CD4-positive, alpha-beta T cell treated with Interleukin-6 for 4 hours (primary cell): ENCODE data around the gene SCMH1.

Source experiments
- DNase-seq: peaks from one replicate; pipeline ENCODE4 v3.0.0-alpha.2; 2020; ENCODE audit warnings: mixed read lengths

SCMH1 gene

DNA sequence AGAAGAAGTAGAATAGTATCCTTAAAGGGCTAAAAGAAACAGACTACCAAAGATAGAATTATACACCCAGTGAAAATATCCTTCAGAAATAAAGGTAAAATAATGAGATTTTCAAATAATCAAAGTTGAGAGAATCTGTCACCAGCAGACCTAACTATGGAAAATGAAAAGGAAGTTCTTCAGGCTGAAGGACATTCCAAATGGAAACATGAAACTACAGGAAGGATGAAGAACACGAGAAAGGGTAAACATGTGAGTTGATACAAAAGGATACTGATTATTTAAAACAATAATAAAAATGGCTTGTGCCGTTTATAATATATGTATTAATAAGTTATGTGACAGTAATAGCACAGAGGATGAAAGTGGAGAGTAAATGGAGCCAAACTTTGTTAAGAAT lies 163.5 kb downstream of the SCMH1 start:
- no peak for DNase-seq

DNA sequence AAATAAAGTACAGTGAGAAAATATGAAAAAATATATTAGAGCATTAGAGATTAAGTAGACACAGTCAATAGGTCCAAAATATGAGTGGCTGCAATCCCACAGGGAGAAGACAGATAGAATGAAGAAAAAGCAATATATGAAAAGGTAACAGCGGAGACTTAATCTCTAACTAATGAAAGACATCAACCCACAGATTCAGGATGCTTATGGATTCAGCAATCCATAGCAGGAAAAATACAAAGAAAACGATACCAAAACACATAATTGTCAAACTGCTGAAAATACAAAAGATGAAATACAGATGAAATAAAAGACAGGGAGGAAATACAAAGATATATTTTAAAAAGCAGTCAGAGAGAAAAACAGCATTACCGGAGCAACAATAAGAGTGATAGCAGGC lies 163.9 kb downstream of the SCMH1 start:
- no peak for DNase-seq

DNA sequence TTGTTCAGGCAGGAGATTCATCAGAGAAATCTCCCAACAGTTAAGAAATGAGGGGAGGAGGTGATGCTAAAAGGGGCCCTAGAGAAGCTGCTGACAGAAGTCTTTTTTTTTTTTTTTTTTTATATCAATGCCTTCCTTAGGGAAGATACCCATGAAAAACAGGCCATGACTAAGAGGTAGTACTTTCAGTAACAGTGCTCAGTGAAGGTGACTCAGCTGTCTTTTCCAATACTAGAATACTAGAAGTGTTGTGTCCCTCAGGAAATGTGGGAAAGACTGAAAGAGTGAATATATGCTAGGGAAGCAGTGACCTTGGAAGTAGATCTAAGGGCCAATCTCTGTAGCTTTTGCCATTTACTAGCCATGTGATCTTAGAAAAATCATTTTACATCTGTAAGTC lies 168.1 kb downstream of the SCMH1 start:
- no peak for DNase-seq

DNA sequence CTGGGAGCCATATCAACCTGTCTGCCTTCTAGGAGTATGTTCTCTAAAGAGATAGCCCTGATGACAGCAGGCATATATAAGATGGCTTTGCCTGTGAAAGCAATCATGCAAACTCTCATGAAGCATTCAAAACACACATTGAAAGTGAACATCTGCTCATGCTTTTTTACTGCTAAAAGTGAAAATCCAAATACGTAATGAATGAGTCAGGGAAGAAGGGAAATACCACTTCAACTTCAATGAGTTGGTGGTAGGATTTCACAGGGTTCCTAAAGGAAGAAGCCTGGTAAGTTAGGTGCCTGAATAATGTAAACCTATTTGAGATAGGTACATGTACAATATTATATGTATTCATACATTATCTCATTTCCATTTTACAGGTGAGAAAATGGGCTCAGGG lies 170.1 kb downstream of the SCMH1 start:
- DNase-seq = no peak

DNA sequence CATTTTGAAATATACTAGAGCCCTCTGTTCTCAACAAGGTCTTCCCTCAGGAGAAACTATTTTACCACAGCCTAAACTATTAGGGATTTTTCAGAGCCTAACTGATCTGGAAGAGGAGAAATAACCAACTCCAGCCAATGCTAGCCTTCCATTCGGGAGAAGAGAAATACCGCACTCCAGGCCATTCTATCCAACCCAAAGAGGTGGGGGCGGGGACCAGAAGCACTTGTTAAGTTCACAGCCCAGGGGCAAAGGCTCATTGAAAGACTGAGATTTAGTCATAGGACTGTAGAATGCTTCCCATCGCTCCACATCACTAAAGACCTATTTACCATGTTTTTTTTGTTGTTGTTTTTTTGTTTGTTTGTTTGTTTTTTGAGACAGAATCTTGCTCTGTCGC lies 185.2 kb downstream of the SCMH1 start:
- no peak for DNase-seq

DNA sequence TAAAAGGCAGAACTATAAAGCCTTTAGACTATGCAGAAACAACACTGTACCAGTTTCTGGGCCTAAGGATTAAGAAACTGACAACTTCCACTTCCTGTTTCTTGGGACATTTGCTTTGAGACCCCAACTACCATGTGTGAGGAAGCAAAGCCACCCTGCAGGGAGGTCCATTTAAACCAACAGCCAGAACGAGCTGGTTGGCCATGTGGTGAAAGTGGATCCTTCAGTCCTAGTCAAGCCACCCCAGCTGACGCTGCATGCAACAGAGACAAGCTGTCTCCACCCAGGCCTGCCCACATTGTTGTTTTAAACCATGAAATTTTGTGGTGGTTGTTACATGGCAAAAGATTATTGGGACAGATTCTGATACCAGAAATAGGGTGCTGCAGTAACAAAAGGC lies 188.8 kb downstream of the SCMH1 start:
- DNase-seq = no peak

DNA sequence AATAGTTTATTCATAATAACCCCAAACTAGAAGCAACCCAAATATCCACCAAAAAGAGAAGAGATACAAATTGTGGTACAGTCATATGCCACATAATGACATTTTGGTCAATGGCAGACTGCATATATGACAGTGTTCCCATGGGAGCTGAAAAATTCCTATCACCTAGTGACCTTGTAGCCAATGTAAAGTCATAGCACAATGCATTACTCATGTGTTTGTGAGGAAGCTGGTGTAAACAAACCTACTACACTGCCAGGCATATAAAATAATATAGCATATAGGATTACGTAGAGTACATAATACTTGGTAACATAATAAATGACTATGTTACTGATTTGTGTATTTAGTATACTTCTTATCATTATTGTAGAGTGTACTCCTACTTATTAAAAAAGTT lies 191.1 kb downstream of the SCMH1 start:
- DNase-seq = no peak

DNA sequence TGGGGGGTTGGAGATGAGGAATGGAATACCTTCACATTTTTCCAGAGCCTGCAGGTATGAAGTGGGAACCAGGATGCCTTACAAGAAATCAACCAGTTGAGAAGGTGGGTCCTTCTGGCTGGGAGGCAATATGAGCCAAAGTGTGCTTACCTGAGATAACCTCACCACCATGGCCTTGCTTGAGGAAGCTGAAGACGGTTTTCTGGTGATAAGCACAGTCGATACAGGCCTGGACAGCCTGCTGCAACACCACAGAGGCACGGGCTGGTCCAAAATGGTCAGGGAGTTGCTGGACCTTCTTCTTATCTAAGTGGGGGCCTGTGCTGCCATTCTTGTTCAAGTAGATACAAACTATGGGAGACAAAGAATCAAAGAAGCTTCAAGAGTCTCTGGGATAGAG lies 193.6 kb downstream of the SCMH1 start:
- no peak for DNase-seq

DNA sequence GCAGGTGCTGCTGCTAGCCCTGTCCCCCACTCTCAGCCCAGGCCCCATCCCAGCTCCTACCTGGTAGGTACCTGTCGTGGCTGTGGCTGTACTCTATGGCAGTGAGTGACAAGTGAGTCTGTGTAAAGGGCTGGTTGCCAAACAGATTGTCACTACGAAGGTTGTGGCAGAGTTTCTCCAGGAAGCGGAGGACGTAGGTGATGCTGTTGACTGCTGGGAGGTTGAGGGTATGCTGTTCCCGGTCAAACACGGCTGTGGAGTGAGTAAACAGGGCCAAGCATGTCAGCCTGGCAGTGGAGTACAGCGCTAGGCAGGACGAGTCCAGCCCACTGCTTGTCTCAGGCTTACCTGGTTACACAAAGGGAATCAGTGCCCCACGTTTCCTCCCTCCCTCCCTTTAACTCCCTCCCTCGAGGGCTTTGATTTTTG lies 195.7 kb downstream of the SCMH1 start:
- DNase-seq = no peak

DNA sequence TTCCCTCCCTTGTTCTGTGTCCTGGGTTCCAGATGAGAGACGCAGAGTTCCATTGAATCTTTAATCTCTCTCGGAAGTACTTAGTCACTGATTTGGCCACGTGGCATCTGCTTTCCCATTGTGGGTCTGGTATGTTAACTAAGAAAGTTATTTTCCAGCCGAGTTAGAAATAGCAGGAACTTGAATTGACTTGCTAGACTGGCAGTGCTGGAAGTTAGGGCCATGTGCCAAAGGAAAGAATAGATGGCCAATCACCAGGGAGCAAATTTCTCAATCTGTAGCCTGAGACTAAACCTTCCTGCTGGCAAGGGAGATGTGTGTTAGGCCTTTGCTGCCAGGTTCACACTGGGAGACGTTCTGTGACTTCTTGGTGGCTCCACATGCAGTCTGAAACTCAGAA lies 196.4 kb downstream of the SCMH1 start:
- DNase-seq = no peak

DNA sequence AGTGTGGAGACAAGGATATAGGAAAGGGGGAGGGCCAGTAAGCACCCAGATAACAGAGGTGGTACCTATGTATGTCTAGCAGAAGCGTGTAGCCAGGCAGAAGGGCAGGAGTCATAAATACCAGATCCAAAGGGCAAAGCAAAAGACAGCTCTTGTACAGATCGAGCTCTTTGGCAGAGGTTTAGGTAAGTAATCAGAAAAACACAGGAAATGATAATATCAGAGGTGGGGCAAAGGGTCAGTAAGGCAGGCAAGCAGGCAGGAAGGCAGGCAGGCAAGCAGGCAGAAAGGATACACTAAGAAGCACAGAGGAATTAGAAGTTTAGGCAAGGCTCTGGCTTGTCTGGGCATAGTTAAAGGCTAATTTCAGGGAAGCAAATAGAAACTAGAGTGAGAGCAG lies 197.9 kb downstream of the SCMH1 start:
- no peak for DNase-seq

DNA sequence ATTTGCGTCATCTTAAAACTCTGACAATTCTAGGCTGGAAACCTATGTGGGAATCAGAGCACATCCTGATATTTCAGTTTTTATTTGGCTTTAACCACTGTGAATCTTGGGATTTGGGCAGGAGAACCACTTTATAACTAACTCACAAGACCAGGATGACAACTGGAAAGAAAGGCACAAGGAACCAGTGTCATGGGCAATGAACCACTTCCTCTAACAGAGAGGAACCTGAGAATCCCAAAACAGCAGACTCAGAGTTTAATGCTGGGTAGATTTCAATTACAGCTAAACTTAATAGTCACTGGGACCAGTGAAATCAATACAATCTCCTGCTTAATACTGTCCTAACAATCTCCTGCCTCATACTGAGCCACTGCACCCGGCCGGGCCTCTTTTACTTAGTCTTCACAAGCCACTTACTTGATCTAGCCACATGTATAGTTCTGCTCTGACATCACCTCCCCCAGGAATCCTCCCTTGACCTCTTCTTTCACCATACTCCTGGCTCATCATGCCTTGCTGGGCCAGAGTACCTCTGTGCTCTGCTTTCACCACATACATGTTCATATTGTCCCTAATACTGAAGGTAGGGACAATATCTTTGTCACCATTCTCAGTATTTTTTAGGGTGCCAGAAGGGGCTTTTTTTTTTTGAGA lies 200.4 kb downstream of the SCMH1 start:
- no peak for DNase-seq

DNA sequence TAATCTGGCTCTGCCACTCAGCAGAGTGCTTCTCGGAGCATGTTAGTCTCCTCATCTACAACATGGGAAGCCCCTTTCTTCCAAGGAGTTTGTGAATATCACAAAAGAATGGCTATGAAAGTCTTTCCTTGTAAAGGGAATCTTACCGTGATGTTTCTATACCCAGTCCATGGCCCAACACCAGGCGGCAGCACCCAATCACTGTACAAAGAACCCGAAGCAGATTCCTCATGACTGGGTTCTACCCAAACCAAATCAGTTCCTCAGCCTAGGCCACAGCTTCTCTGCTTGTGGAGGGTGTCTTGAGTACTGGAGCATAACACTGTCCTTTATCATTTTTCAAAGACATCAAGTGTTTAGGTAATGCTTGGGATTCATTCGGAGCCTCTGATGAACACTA lies 204.0 kb downstream of the SCMH1 start:
- DNase-seq = no peak

DNA sequence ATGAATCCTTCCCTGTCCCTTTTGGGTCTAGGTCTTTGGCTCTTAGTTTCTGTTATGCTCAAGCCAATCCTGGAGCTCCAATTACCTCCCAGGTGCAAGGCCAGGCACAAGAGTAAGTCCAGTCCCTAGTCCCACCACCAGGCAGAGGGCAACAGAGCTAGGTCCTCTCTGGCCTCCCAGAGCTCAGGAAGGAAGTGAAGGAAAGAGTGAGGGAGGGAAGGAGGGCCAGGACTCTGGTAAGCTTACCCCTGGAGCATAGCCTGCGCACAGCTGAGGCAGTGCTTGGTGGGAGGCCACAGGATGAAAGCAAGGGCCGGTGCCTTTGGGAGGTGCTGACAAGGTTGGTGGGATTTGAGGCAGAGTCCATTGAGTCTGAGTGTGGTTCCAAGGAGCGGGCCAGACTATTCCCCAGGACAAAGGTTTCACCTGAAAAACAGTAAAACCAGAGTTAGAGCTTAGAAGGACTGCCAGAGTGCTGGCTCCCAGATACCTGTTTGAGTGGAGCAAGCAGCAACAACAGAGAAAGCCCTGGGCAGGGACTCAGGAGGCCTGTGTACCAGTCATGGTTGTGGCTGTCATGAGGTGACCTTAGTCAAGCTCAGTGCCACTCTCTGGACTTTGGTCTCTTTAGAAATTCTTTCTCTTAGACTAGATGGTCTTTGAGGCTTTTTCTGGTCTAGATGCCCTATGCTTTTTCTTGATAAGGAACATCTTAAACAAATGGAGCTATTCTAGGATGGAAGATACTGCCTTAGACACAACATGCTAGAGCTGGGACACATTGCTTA lies 204.8 kb downstream of the SCMH1 start:
- DNase-seq = no peak

DNA sequence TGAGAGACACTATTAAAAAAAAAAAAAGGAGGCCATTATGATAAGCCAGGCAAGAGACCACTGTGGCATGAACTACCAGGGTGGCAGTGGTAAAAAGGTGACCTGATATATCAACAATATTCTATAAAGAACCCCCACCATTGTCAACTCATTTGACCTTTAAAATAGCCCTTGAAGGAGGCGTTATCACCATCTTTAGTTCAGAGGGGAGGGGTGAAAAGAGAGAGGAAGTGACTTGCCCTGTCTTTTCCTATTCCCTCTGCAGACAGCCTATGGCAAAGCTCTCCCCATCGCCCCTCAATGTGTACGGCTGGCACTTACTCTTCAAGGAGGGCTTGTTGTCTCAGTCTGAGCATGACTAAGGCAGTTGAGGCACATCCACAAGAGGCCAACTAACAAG lies 208.8 kb downstream of the SCMH1 start:
- DNase-seq = no peak

DNA sequence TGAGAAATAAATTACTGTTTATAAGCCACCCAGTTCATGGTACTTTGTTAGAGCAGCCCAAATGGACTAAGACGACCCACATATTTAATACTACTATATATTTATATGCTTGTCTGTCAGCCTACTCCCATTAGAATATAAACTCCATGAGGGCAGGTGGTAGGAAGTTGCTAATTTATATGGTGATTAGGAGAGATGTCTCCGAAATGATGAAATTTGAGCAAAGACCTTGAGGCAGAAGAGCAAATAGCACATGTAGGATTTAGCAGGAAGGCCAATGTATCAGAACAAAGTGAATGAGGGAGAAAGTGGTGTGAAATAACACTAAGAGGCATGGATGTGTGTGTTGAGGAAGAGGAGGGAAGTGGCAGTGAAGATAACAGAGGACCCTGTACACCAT lies 210.0 kb downstream of the SCMH1 start:
- DNase-seq = no peak

DNA sequence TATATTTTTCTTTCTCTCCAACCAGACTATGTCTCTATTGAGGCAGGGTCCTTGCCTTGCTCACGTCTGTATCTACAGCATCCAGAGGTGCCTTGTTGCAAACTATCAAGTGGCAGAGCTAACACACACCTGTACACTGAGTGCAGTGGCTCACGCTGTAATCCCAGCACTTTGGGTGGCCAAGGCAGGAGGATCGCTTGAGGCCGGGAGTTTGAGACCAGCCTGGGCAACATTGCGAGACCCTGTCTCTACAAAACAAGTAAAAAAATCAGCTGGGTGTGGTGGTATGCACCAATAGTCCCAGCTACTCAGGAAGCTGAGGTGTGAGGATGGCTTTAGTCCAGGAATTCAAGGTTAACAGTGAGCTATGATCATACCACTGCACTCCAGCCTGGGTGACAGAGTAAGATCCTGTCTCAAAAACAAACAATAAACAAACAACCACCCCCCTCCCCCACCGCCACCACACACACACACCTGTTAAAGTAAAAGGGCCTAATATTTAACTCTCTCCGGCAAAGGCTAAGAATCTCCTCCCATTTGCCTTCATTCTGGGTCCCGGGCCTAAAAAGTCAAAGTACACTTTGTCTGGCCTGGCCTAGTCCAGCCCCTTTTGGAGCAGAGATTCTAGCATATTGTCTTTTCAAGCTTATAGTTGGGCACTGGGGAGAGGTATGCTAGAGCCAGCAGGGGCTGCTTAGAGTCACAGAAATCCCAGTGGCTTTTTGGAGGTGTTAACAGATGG lies 211.1 kb downstream of the SCMH1 start:
- no peak for DNase-seq

DNA sequence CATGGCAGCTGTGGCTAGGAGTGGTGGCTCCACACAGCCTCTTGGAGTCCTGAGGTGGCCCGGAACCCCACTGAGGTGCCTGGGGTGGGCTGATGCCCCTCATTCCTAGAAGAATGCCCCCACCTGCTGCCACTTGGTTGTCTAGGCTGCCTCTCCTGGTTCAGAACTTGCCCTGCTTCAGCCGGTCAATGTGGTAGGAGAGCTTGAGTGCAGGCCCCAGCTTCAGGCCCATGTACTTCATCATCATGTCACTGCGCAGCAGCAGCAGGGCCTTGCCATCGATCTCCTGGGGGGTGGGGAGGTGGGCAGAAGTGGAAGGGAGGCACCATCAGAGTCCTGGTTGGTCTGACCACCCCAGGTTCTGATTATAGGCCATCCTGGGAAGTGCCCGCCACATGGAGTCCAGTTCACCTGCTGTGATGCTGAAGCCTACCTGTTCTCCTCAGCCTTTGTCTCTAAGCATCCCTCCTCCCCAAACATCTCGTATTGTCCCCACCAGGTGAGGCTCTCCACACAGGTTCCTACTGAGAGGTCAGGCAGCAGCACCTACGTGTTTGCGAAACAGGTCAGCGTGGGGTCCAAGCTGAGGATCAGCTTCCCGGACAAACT lies 214.0 kb downstream of the SCMH1 start:
- no peak for DNase-seq

DNA sequence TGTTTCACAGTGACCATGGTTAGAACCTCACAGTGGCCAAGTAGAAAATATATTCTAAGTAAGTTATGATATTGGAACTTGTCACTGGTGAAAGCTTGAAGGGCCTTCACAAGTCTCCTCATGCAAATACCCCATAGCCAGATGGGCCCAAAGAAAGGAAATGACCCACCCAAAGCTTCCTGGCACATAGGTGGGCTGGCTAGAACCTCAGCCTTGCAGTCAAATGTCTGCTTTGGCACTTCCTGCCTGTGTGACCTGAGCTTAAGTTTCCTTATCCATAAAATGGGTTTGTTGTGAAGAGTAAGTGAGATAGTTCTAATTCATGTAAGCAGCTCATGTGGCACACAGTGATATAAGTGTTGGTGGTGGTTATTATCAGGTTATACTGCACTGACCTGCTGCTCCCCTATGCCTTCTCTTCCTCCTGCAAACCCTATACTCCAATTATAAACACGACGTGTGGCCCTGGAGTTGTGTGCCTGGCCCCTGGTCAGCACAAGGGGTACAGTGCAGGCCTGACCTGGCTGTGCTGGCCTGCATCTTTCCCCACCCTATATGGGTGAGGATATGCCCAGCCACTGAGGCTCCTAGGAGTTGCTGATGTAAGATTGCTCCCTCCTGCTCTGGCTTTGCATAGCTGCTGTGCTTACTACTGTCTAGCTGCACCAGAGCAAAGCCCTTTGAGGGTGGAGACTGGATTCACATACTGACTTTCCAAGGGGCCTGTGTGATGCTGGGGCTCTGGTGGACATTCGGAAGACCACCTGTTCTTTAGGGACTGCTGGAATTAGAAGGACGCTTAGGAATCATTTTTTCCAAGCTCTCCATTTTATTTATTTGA lies 215.9 kb downstream of the SCMH1 start:
- no peak for DNase-seq

DNA sequence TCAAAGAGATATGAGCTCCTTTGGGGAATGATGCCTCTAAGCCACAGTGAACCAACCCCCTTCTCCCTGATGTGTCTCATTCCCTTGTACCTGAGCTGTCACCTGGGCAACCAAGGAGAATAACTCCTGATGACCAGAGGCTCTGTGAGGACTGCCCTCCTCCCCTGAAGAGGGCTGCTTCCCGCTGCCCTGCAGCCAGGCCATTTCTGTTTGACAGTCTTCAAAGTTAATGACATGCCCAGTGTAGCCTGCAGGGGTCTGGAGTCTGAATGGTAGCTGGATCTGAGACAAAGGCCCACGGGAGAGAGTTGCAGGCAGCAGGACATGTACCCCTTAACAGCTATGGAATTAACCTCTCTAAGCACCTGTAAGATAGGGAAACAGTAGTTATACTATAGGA lies 217.2 kb downstream of the SCMH1 start:
- DNase-seq = no peak

DNA sequence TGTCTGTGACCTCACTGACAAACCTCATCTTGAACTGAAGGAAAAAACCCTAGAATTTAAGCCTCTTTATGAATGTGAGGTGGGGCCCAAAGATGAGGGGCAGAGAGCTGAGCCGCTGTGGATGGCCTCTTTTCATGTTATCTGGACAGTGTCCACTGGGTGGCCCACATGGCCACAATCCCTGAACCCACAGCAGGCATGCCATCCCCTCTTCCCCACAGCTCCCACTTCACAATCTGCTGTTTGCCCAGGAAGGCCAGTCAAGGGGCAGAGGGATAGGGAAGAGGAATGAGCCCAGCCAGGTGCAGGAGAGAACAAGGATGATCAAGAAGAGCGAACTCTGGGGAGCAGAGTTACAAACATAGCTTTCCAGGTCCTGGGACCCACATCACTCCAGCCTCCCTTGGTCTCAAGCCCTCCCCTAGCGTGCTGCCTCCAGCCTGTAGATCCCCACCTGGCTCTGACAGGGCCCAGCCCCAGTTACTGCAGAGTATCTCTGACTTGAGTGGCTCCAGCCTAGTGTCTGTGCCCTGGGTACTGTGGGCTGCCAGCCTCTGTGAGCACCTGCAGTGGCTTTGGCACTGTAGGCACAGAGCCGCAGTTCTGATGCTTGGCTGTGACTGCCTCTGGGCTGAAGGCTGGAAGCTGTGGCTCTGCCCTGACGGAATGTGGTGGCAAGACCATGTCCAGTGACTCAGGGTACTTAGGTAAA lies 218.7 kb downstream of the SCMH1 start:
- DNase-seq = no peak

DNA sequence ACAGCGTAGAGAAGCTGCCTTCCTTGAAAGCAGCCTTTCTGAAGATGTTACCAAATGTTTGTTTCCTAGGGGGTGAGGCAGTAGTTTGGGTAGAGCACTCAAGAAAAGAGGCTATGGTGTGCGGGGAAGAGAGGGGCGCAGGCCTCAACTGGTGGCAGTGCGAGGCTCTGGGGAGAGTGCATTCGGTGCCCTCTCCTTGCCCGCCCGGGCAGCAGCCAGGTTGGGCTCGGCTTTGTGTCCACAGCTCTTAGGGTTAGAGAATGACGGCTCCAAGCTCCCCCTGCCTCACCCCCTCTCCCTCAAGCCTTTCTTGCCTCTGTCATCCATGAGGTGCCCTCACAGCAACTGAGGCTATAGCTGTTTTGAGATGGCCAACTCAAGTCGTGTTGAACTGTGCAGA lies 219.7 kb downstream of the SCMH1 start:
- no peak for DNase-seq
